GM12872 (cell line): ENCODE measurements around the gene CCN6.

Experiments used
- CTCF ChIP-seq: IDR thresholded peaks from 3 replicates; pipeline ENCODE4 v1.5.1; 2011; ENCODE audit warnings: low read depth, mild to moderate bottlenecking, low read length, moderate library complexity; ENCODE audit not compliant: insufficient read depth

Gene CCN6

GRCh38 chr6:112044856-112045255 lies 9.0 kb upstream of the CCN6 start:
- no peak for TF ChIP-seq CTCF

GRCh38 chr6:112049026-112049799 lies 4.7 kb upstream of the CCN6 start:
- no peak for TF ChIP-seq CTCF

- no peak for TF ChIP-seq CTCF
Measured at GRCh38 chr6:112049996-112050395, 3.9 kb upstream of the CCN6 start.

GRCh38 chr6:112050429-112050828 lies 3.5 kb upstream of the CCN6 start:
- no peak for TF ChIP-seq CTCF

- no peak for TF ChIP-seq CTCF
Measured at GRCh38 chr6:112054555-112055190, 769 bp downstream of the CCN6 start.

GRCh38 chr6:112058243-112059032 lies 4.5 kb downstream of the CCN6 start:
- TF ChIP-seq CTCF = no peak

GRCh38 chr6:112061605-112062004 lies 7.7 kb downstream of the CCN6 start:
- no peak for TF ChIP-seq CTCF
